ENCODE data around the gene PARK7.

PARK7 gene

GRCh38 chr1:8021676-8022266 lies 60.3 kb downstream of the PARK7 start:
- TF ChIP-seq CTCF (IDR thresholded peaks at IDR 0.05; ENCODE audit: extremely low read depth, insufficient read depth, missing control alignments): no peak
- in situ Hi-C loops (cut with MboI; ENCODE audit: low pct_unique_long_range_greater_than_20kb, low sequenced_read_pairs, unreplicated experiment): no loop called here
- no peak for DNase-seq (ENCODE audit: low spot score)

GRCh38 chr1:8022395-8023286 lies 61.1 kb downstream of the PARK7 start:
- no peak for DNase-seq (ENCODE audit: low spot score)
- TF ChIP-seq CTCF (IDR thresholded peaks at IDR 0.05; ENCODE audit: extremely low read depth, insufficient read depth, missing control alignments): no peak
- in situ Hi-C loops (cut with MboI; ENCODE audit: low pct_unique_long_range_greater_than_20kb, low sequenced_read_pairs, unreplicated experiment): no loop called here

- in situ Hi-C loops (cut with MboI; ENCODE audit: low pct_unique_long_range_greater_than_20kb, low sequenced_read_pairs, unreplicated experiment): no loop called here
These were observed 61.9 kb downstream of the PARK7 start for GRCh38 chr1:8023287-8023994.

GRCh38 chr1:8023995-8024313 lies 62.4 kb downstream of the PARK7 start:
- no peak for DNase-seq (ENCODE audit: low spot score)
- TF ChIP-seq CTCF (IDR thresholded peaks at IDR 0.05; ENCODE audit: extremely low read depth, insufficient read depth, missing control alignments): no peak
- in situ Hi-C loops (cut with MboI; ENCODE audit: low pct_unique_long_range_greater_than_20kb, low sequenced_read_pairs, unreplicated experiment): no loop called here

More at GRCh38 chr1:8023287-8023994, 61.9 kb downstream of the PARK7 start:
- DNase-seq (ENCODE audit: low spot score): no peak
- TF ChIP-seq CTCF (IDR thresholded peaks at IDR 0.05; ENCODE audit: extremely low read depth, insufficient read depth, missing control alignments): no peak

- DNase-seq (ENCODE audit: low spot score): no peak
- TF ChIP-seq CTCF (IDR thresholded peaks at IDR 0.05; ENCODE audit: extremely low read depth, insufficient read depth, missing control alignments): no peak
- in situ Hi-C loops (cut with MboI; ENCODE audit: low pct_unique_long_range_greater_than_20kb, low sequenced_read_pairs, unreplicated experiment): no loop called here
These were observed 62.8 kb downstream of the PARK7 start for GRCh38 chr1:8024329-8024728.

GRCh38 chr1:8025061-8025670 lies 63.7 kb downstream of the PARK7 start:
- no peak for TF ChIP-seq CTCF (IDR thresholded peaks at IDR 0.05; ENCODE audit: extremely low read depth, insufficient read depth, missing control alignments)
- DNase-seq (ENCODE audit: low spot score): no peak
- in situ Hi-C loops (cut with MboI; ENCODE audit: low pct_unique_long_range_greater_than_20kb, low sequenced_read_pairs, unreplicated experiment): no loop called here

Measured in GM13977 (cell line).